GM12878 (cell line): ENCODE data around the gene RETREG2. TPM values are rescaled to one million over a fixed set of nuclear protein-coding genes. Genes with fewer than 3 reads are reported as not detected.

Experiments used
- BCL11A ChIP-seq: IDR thresholded peaks from 2 replicates; pipeline ENCODE4 v1.6.1; 2011; ENCODE audit warnings: low read depth, low read length
- FOS ChIP-seq: IDR thresholded peaks from 3 replicates; pipeline ENCODE4 v1.6.1; 2011; ENCODE audit warnings: borderline replicate concordance; ENCODE audit not compliant: insufficient read length; ENCODE audit errors: extremely low read depth
- GABPA ChIP-seq: IDR thresholded peaks from 2 replicates; pipeline ENCODE4 v1.6.1; 2014; ENCODE audit warnings: antibody characterized with exemption, low read depth, mild to moderate bottlenecking, inconsistent platforms
- IRF4 ChIP-seq: IDR thresholded peaks from 2 replicates; pipeline ENCODE4 v1.6.1; 2011; ENCODE audit warnings: low read depth, low read length
- MYC ChIP-seq: IDR thresholded peaks from 2 replicates; pipeline ENCODE4 v1.6.1; 2011; ENCODE audit warnings: mild to moderate bottlenecking, low read length, moderate library complexity, inconsistent platforms; ENCODE audit not compliant: insufficient read depth, insufficient replicate concordance, insufficient read length, severe bottlenecking
- NR2C1 ChIP-seq: fragments of 450-650 bp; IDR thresholded peaks from 2 replicates; pipeline ENCODE4 v1.6.1; 2017; ENCODE audit warnings: antibody characterized with exemption, mild to moderate bottlenecking, moderate library complexity
- NR2F1 ChIP-seq: fragments of 450-650 bp; conservative IDR thresholded peaks from 2 replicates; pipeline ENCODE4 v1.6.1; 2017; ENCODE audit warnings: mild to moderate bottlenecking
- NRF1 ChIP-seq: conservative IDR thresholded peaks from 2 replicates; pipeline ENCODE4 v1.6.1; 2011; ENCODE audit warnings: mild to moderate bottlenecking, low read depth, low read length, improper control_type of control experiment
- REST ChIP-seq: IDR thresholded peaks from 2 replicates; pipeline ENCODE4 v1.6.1; 2012; ENCODE audit warnings: mild to moderate bottlenecking, low read depth, low read length
- SMARCA5 ChIP-seq: fragments of 450-650 bp; IDR thresholded peaks from 2 replicates; pipeline ENCODE4 v1.6.1; 2017; ENCODE audit warnings: mild to moderate bottlenecking
- SUPT20H ChIP-seq: IDR thresholded peaks from 2 replicates; pipeline ENCODE4 v1.6.1; 2011; ENCODE audit warnings: low read depth, mild to moderate bottlenecking, low read length, moderate library complexity, borderline replicate concordance; ENCODE audit not compliant: control insufficient read depth
- YY1 ChIP-seq: IDR thresholded peaks from 2 replicates; pipeline ENCODE4 v1.6.1; 2011; ENCODE audit warnings: low read depth, mild to moderate bottlenecking, low read length
- polyA plus RNA-seq, 11 experiments: library from polyadenylated mRNA; depleted of rRNA in 4 of 11; unstranded in 6 of 11; stranded (reverse) in 5 of 11; fragments of >200 nt; fragmentation: Nextera tagmentation in 4 of 11; fragmentation: Illumina TruSeq in 1 of 11; extraction: Ambion mirVana in 4 of 11; extraction: Trizol in 1 of 11; gene quantifications; 1 replicate in 1 of 11; 2 replicates in 10 of 11; pipeline versions ENCODE4 v1.2.1 to v1.2.3, GENCODE V29; 2011 to 2016; ENCODE audit warnings: inconsistent platforms in 2 of 11, missing spikeins in 2 of 11, low read depth in 1 of 11
- total RNA-seq, 4 experiments: library from RNA; depleted of rRNA in 3 of 4; stranded (reverse); fragments of >200 nt in 3 of 4; fragmentation: Illumina TruSeq in 1 of 4; extraction: Trizol in 1 of 4; gene quantifications; 2 replicates each; pipeline versions ENCODE4 v1.2.1 to v1.2.3, GENCODE V29; 2013 to 2021
- TF ChIP-seq, protein P1 (sequence below), 3 experiments: IDR thresholded peaks in 2 of 3; conservative IDR thresholded peaks in 1 of 3; 2 replicates each; pipeline ENCODE4 v1.5.1; 2011; ENCODE audit warnings: low read depth in 3 of 3, low read length in 3 of 3, mild to moderate bottlenecking in 3 of 3, control low read depth in 2 of 3, moderate library complexity in 2 of 3, inconsistent platforms in 1 of 3, mixed read lengths in 1 of 3; ENCODE audit not compliant: control insufficient read depth in 2 of 3, insufficient read depth in 1 of 3; ENCODE audit errors: extremely low read depth in 1 of 3
- TF ChIP-seq, protein P2 (sequence below): fragments of 450-650 bp; IDR thresholded peaks from 2 replicates; pipeline ENCODE4 v1.6.1; 2016; ENCODE audit warnings: mild to moderate bottlenecking
- TF ChIP-seq, protein P3 (sequence below): fragments of 450-650 bp; IDR thresholded peaks from 2 replicates; pipeline ENCODE4 v1.6.1; 2018; ENCODE audit warnings: mild to moderate bottlenecking, low read depth, moderate library complexity; ENCODE audit not compliant: partially characterized antibody

The RETREG2 gene
- total and polyA plus RNA-seq, 10 of the 15 experiments (the other 5 are each of a cell fraction or from before 2014, with no cell fraction given): 10.1 to 72.0 (median 28.3) TPM

- TF ChIP-seq REST (no peak), BCL11A (no peak), NR2C1 (no peak), NR2F1 (no peak), GABPA (no peak), SMARCA5 (peak; percentile 49), MYC (peak; percentile 92), IRF4 (no peak), SUPT20H (no peak), NRF1 (no peak), YY1 (peak; percentile 34; the same call in 1 of the 2 replicates), FOS (no peak)
- TF ChIP-seq, protein P1, sequence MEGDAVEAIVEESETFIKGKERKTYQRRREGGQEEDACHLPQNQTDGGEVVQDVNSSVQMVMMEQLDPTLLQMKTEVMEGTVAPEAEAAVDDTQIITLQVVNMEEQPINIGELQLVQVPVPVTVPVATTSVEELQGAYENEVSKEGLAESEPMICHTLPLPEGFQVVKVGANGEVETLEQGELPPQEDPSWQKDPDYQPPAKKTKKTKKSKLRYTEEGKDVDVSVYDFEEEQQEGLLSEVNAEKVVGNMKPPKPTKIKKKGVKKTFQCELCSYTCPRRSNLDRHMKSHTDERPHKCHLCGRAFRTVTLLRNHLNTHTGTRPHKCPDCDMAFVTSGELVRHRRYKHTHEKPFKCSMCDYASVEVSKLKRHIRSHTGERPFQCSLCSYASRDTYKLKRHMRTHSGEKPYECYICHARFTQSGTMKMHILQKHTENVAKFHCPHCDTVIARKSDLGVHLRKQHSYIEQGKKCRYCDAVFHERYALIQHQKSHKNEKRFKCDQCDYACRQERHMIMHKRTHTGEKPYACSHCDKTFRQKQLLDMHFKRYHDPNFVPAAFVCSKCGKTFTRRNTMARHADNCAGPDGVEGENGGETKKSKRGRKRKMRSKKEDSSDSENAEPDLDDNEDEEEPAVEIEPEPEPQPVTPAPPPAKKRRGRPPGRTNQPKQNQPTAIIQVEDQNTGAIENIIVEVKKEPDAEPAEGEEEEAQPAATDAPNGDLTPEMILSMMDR (IDR thresholded peaks at IDR 0.05 in 2 of 3, conservative IDR thresholded peaks at IDR 0.05 in 1 of 3; ENCODE audit: control insufficient read depth in 2 of 3, extremely low read depth in 1 of 3, insufficient read depth in 1 of 3, low read depth in 3 of 3, low read length in 3 of 3): no peak
- TF ChIP-seq, protein P2, sequence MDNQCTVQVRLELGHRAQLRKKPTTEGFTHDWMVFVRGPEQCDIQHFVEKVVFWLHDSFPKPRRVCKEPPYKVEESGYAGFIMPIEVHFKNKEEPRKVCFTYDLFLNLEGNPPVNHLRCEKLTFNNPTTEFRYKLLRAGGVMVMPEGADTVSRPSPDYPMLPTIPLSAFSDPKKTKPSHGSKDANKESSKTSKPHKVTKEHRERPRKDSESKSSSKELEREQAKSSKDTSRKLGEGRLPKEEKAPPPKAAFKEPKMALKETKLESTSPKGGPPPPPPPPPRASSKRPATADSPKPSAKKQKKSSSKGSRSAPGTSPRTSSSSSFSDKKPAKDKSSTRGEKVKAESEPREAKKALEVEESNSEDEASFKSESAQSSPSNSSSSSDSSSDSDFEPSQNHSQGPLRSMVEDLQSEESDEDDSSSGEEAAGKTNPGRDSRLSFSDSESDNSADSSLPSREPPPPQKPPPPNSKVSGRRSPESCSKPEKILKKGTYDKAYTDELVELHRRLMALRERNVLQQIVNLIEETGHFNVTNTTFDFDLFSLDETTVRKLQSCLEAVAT: 0 out of 2 replicates have a peak, but pooled peaks have one; percentile 15
- TF ChIP-seq, protein P3, sequence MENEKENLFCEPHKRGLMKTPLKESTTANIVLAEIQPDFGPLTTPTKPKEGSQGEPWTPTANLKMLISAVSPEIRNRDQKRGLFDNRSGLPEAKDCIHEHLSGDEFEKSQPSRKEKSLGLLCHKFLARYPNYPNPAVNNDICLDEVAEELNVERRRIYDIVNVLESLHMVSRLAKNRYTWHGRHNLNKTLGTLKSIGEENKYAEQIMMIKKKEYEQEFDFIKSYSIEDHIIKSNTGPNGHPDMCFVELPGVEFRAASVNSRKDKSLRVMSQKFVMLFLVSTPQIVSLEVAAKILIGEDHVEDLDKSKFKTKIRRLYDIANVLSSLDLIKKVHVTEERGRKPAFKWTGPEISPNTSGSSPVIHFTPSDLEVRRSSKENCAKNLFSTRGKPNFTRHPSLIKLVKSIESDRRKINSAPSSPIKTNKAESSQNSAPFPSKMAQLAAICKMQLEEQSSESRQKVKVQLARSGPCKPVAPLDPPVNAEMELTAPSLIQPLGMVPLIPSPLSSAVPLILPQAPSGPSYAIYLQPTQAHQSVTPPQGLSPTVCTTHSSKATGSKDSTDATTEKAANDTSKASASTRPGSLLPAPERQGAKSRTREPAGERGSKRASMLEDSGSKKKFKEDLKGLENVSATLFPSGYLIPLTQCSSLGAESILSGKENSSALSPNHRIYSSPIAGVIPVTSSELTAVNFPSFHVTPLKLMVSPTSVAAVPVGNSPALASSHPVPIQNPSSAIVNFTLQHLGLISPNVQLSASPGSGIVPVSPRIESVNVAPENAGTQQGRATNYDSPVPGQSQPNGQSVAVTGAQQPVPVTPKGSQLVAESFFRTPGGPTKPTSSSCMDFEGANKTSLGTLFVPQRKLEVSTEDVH: peak; percentile 58
These were observed 40.9 kb downstream of the RETREG2 start, which contains the start of gene ABCB6 (continued) for GRCh38 chr2:219218732-219219701.
